ENCODE data around the gene LDLRAD4. TPM values are rescaled to one million over a fixed set of nuclear protein-coding genes. Genes with fewer than 3 reads are reported as not detected.

Gene LDLRAD4
- total and polyA plus RNA-seq, 11 donors = 10.4 to 44.0 (median 29.6) TPM

DNA sequence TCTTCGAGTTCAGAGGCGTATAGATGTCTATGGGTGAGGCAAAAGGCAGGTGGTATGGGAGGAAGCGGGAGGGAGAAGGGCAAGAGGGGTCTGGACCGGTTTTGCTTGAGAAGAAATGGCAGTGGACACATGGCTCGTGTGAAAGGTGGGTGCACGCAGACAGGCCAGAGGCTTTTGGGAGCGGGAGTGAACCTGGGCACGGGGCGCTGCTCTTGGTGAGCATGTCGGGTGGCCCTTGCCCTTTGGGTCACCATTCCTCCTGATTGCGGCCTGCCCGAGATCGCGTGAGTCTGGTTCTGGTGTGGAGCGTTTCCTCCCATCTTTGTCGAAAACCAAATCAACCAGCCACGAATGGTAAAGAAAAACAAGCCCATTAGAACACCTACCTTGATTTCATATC, 12.6 kb downstream of the LDLRAD4 start:
- Histone ChIP-seq H3K36me3 (peaks cover 0 to 6% (median 0%) of the 10 kb centered on the region in 9 donors), H3K9me3 (no peaks in the 10 kb centered on the region), H3K4me3 (no peak overlapping the region), H3K4me1 (peaks cover 4 to 55% (median 32%) of the 10 kb centered on the region in 12 donors), H3K27me3 (no peaks in the 10 kb centered on the region), H3K27ac (no peak overlapping the region)
- TF ChIP-seq, protein P1, sequence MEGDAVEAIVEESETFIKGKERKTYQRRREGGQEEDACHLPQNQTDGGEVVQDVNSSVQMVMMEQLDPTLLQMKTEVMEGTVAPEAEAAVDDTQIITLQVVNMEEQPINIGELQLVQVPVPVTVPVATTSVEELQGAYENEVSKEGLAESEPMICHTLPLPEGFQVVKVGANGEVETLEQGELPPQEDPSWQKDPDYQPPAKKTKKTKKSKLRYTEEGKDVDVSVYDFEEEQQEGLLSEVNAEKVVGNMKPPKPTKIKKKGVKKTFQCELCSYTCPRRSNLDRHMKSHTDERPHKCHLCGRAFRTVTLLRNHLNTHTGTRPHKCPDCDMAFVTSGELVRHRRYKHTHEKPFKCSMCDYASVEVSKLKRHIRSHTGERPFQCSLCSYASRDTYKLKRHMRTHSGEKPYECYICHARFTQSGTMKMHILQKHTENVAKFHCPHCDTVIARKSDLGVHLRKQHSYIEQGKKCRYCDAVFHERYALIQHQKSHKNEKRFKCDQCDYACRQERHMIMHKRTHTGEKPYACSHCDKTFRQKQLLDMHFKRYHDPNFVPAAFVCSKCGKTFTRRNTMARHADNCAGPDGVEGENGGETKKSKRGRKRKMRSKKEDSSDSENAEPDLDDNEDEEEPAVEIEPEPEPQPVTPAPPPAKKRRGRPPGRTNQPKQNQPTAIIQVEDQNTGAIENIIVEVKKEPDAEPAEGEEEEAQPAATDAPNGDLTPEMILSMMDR (IDR thresholded peaks at IDR 0.05) = no peak
- no peak for TF ChIP-seq POLR2A (IDR thresholded peaks at IDR 0.05)
- ATAC-seq (no peak), DNase-seq (no peak)
- whole genome bisulfite sequencing, 4 donors = 93 to 97% (median 95%) methylated on average over 17 of the region's 17 CpGs
- intact Hi-C loops (cut with DNase I) = no loop called here

DNA sequence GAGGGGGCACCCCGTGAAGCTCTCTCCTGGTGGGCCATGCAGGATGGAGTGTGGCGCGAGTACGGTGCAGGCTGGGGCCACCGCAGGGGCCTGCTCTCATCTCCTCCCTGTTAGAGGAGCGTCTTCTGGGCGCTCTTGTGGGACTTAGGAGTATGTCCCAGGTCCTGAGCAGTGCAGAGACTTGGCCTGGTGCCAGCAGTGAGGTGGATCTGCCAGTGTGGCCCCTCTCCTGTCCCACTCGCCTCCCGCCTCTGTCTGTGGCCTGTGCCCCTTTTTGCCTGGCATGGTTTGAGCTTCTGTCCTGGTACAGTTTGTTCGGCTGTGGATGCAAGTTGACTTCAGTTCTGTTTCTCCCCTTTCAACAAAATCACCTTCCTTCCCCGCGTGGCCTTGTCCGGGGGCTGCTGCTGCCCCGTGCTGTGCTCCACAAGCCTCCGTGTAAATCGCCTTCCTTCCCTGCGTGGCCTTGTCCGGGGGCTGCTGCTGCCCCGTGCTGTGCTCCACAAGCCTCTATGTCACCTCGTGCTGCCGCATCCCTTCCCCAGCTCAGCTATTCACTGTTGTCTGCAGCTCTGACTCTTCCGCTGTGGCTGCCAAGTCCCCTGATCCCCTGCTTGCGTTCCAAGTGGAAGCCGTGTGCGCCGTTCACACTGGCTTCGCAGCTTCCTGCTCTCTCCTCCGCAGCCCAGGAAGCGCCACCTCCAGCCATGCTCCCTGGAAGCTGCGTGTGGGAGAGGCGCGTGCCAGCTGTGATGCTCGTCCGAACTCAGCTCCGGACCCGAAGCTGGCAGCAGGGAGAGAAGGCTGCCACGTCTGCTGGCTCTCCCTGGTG, 13.7 kb downstream of the LDLRAD4 start:
- no peaks in the 10 kb centered on the region for H3K27me3 ChIP-seq

DNA sequence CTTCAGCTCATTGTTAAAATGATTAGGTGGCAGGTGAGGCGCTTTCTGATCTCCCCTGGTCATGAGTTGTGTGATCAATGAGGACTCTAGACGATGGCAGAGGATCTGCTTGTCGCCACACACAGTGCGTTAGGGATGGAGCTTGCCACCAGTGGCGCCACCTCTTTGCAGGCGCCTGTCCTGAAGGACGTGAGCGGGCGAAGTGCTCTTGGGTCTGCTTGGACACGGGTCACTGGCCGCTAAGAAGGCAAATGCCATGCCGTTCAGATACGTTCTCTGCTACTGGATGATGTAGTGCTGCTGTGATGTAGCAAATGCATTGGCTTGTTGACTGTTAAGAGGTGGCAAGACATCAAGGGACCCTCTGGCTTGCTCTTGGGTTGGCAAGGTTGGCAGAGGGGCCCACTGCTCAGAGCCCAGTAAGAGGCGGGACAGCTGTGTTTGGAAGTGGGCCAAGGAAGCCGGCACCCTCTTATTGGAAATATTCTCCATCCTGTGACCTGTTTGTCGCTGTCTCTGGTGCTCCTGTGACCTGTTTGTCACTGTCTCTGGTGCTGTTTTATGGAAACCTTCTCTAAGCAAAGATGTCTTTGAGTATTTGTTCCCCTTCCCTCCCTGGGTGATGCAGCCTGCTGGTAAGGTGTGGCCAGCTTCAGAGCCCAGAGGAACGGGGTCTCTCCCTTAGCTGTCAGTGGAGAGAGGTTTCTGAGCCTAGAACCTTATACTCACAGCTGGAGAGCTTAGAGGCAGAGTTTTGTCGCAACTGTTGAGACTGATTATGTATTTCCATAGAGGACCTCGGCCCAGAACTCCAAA, 14.6 kb downstream of the LDLRAD4 start:
- intact Hi-C loops (cut with DNase I) = no loop called here
- ATAC-seq (no peak), DNase-seq (no peak)
- Histone ChIP-seq H3K4me3 (peak overlapping the region in 1 of 12 donors; percentile 24), H3K27me3 (no peaks in the 10 kb centered on the region), H3K27ac (peak overlapping the region in 4 of 12 donors; percentile 17 to 46 (median 32)), H3K36me3 (peaks cover 0 to 4% (median 0%) of the 10 kb centered on the region in 9 donors), H3K9me3 (no peaks in the 10 kb centered on the region), H3K4me1 (peaks cover 6 to 71% (median 32%) of the 10 kb centered on the region in 12 donors)
- 80 to 87% (median 85%) methylated on average over 6 to 19 of the region's 19 CpGs for WGBS, 4 donors
- no peak for TF ChIP-seq POLR2A (IDR thresholded peaks at IDR 0.05)
- TF ChIP-seq, protein P1 (IDR thresholded peaks at IDR 0.05) = no peak

More for the DNA sequence above, 13.7 kb downstream of the LDLRAD4 start:
- TF ChIP-seq, protein P1 (IDR thresholded peaks at IDR 0.05) = no peak
- TF ChIP-seq POLR2A (IDR thresholded peaks at IDR 0.05) = no peak
- Histone ChIP-seq H3K9me3 (no peaks in the 10 kb centered on the region), H3K36me3 (peaks cover 0 to 6% (median 0%) of the 10 kb centered on the region in 9 donors), H3K4me1 (peaks cover 5 to 66% (median 32%) of the 10 kb centered on the region in 12 donors), H3K4me3 (peak overlapping the region in 4 of 12 donors; percentile 7 to 24 (median 8)), H3K27ac (peak overlapping the region in 5 of 12 donors; percentile 17 to 46 (median 25))
- ATAC-seq (peak; percentile 24 to 75 (median 60)), DNase-seq (peak in 4 of 5 donors; percentile 61 to 74 (median 68))
- 34 to 49% (median 49%) methylated on average over 29 to 37 of the region's 37 CpGs for WGBS, 4 donors
- intact Hi-C loops (cut with DNase I) = no loop called here
